ENCODE results near the gene DNAI2. TPM values are rescaled to one million over a fixed set of nuclear protein-coding genes. Genes with fewer than 3 reads are reported as not detected.

Gene DNAI2, protein sequence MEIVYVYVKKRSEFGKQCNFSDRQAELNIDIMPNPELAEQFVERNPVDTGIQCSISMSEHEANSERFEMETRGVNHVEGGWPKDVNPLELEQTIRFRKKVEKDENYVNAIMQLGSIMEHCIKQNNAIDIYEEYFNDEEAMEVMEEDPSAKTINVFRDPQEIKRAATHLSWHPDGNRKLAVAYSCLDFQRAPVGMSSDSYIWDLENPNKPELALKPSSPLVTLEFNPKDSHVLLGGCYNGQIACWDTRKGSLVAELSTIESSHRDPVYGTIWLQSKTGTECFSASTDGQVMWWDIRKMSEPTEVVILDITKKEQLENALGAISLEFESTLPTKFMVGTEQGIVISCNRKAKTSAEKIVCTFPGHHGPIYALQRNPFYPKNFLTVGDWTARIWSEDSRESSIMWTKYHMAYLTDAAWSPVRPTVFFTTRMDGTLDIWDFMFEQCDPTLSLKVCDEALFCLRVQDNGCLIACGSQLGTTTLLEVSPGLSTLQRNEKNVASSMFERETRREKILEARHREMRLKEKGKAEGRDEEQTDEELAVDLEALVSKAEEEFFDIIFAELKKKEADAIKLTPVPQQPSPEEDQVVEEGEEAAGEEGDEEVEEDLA
- total RNA-seq, result 0.21 TPM

- DNase-seq, result peak; percentile 68
These were observed at the start of gene DNAI2 for GRCh38 chr17:74274060-74274708. Gene DNAI2, plus strand, starts transcription at chr17:74274234. Its CDS starts 7,584 bp downstream, at chr17:74281818.

DNA sequence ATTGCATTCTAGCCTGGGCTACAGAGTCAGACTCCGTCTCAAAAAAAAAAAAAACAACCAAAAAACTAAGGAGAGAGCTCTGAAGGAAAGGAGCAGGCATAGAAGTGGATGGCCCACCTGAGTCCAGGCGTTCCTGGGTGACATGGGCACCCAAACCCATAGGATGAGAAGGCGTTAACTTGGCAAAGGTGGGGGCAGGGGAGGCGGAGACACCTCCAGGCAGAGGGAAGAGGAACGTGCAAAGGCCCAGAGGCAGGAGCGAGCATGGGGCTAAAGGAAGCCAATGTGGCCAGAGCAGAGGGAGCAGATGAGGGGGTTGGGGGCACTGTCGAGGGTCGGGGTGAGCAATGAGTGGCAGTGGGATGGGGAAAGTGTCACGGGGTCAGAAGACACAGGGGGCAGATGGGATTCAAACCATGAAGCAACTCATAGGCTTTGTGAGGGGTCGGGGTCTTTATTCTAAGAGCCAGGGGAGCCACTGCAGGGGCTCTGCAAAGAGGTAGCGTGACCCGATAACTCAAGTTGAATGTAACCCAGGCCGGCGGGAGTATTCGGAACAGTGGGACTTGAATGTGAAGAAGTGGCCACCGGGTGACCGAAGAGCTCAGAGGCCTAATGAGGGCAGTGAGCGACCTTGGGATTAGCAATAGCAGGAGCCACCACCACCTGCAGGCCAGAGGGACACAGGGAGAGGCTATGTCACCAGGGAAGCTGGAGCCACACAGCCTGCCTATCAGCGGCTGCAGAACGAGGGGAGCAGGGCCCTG is 48.9 kb upstream of the DNAI2 start:
- DNase-seq, result no peak

DNA sequence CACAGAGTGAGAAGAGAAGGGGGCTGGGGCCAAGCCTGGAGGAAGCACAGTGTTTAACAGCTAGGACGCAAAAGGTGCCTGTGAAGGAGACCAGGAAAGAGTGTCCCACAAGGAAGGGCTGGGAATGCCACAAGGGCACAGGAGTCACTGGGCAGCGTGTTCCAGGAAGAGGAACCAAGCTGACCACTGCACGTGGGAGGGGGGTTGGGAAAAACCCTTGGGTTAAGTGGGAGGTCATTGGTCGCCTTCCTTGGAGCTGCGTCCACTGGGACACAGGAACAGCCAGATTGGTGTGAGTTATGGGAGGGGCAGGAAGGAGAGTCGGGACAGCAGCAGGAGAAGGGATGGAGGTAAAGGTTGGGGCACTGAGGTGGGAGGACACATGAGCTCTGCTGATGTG is 47.8 kb upstream of the DNAI2 start:
- DNase-seq, result no peak

DNA sequence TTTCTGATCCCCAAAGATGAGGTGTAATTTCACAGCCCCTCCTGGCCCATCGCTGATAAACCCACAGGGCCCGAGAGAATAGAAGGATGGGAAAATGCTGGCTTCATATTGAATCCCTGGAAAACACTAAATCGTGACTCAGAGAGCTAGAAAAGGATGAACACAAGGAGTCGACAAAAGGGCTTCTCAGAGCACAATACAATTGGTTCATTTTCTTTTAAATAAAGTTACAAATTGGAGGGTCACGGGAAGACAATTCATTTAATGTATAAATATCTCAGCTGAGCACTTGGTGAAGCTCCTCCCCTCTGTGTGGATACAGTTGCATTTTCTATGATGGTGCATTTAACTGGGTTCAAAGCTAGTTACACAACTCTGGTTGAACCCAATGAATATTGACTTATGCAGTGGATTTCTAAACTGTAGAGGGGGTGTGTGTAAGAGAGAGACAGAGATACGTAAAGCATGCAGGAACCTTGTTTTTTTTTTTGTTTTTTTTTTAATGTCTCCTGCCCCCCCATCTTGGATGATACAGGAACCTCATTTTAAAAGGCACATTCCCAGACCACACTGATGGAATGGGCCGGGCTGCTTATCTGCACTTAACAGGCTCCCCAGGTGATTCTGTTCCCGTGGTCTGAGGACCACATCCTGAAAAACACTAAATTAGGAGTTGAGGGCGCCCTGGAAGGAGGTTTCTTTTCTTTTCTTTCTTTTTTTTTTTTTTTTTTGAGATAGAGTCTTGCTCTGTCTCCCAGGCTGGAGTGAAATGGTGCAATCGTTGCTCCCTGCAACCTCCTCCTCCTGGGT is 46.6 kb upstream of the DNAI2 start:
- DNase-seq, result no peak

DNA sequence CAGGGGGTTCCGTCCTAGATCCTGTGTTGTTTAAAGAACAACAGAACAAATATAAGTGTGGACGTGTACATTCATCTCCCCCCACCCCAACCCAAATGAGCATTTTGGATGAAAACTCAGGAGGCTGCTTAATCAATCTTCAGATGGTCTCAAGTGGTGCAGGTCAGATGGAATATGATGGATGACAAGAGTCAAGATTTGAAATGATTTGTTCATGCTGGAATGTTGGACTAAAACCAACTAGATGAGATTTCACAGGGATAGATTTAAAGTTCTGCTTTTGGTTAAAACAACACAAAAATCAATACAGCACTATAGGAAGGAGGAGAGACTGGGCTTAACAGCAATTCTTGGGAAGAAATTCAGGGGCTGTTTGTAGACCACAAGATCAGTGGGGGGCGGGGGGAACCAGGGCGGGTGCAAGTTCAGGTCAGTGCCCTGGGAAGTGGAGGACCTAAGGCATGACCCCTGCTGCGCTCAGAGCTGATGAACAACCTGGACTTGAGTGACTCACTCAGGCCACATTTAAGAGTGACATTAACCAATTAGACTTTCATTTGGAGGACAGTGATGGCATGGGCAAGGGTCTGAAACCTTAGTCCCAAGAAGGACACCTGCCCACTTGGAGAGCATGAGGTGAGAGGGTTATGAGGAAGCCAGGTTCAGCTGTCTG is 45.6 kb upstream of the DNAI2 start:
- no peak for DNase-seq

GRCh38 chr17:74230896-74231295 is 43.1 kb upstream of the DNAI2 start:
- no peak for DNase-seq

DNA sequence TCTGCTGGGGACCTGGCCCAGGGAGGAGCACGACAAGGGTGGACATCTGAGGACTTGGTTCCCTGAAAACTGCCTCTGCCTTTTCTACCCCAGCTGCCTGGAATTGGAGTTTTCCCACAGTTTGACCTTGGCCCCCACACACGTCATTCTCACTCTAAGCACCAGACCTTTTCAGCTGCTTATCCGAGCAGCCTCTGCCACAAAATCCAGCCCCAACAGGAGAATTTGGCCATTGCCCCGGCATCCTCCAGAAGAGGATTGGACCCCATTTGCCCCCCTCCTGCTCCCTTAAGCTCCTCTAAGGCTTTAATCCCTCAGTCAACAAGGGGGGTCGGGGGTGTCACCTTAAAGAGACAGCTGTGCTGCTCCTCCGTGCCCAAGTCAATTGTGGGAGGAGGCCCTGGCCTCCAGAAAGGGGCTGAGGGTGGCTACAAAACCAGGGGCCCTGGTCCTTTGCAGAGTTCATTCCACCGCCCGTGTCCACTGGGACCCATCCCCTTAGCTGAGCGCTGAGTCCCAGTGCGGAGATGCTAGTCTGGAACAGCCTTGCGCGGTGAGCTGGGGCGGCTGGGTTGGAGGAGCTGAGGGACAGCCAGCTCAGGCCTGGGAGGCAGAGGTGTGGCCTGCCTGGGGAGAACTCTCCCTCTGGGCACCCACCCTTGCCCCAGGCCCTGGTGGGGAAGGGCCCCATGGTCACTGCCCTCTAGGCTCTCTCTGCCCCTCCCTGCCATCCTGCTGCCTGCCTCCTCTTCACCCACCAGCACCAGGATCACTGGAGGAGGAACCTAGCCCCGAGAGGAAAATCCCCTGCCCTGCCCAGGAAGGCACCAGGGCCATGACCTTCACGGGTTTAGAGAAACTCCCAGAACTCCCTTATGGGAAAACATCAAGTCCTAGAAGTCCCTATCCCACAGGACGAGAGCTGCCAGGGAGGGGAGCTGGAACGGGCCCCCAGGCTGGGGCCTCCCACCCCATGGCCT is 41.8 kb upstream of the DNAI2 start:
- peak; percentile 54 for DNase-seq

GRCh38 chr17:74233937-74234336 is 40.1 kb upstream of the DNAI2 start:
- DNase-seq, result no peak

- no peak for DNase-seq
These were observed 39.5 kb upstream of the DNAI2 start for GRCh38 chr17:74234486-74234885.

DNA sequence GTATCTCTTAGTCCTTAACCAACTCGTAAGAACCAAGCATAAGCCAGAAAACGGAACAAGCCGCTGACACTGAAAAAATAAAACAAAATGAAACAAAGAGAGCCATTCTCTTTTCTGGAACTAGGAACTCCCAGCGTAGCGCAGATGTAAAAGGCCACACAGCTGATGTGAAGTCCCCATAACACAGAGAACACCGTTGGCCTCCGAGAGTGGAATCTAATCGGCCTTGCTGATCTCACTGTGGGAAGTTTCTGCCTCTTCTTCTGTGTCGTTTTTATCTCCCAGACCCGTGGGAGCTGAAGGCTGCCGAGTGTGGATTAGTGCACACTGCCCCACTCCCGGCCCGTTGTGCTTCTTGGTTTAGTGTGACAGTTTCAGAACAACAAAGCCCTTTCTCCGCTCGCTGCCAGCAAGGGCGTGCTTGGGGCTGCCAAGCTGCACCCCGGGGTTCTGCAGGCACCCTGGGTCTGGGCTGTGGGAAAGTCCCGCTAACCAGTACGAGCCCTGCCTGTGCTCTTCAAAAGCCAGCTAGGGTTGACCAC is 38.9 kb upstream of the DNAI2 start:
- peak; percentile 58 for DNase-seq

GRCh38 chr17:74235911-74236371 is 38.1 kb upstream of the DNAI2 start:
- peak; percentile 51 for DNase-seq

- no peak for DNase-seq
These were observed 36.7 kb upstream of the DNAI2 start for GRCh38 chr17:74237321-74237720.

- peak; percentile 64 for DNase-seq
These were observed 34.9 kb upstream of the DNAI2 start for GRCh38 chr17:74239172-74239571.

DNA sequence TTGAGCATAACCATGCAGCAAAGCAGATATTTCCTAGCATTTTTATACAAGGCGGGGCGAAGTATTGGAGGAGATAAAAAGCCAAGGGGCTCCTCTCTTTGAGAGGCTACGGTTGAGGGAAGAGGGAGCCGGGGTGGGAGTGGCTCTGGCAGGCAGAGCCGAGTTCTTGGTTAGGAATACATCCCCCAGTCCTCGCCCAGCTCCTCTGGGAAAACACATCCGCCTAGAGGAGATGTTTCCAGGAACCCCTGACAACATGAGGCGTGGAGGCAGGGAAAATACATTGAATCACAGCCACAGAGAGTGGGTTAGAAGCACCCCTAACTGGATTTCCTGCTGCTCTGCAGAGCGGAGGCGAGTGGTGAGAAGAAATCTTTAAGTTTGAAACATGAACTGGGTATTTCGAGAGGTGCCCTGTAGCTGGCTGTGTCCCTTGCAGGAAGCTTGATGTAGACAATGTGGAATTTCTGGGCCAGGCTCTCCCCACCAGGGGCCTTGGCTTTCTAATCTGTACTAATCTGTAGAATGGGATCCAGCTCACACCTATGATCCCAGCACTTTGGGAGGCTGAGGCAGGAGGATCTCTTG is 33.3 kb upstream of the DNAI2 start:
- peak; percentile 91 for DNase-seq

- DNase-seq, result no peak
These were observed 32.6 kb upstream of the DNAI2 start for GRCh38 chr17:74241431-74241830.

DNA sequence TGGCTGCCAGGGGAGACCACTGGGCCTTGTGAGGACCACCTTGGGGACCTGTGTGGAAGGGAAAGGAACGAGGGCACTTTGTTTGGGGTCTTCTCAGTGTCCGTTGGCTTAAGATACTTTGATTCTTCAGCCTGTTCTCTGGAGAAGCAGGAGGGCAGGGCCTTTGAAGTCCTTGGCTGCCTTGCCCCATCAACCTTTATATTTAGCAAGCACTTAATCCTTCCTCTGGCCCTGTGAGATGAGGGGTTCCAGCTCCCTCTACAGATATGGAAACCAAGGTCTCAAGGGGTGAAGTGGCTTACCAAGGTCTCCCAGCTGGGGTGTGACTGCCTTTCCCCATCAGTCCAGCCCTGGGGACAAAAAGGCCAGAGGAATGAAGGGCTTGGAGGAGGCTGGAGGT is 32.2 kb upstream of the DNAI2 start:
- no peak for DNase-seq

GRCh38 chr17:74243013-74243755 is 30.9 kb upstream of the DNAI2 start:
- no peak for DNase-seq

DNA sequence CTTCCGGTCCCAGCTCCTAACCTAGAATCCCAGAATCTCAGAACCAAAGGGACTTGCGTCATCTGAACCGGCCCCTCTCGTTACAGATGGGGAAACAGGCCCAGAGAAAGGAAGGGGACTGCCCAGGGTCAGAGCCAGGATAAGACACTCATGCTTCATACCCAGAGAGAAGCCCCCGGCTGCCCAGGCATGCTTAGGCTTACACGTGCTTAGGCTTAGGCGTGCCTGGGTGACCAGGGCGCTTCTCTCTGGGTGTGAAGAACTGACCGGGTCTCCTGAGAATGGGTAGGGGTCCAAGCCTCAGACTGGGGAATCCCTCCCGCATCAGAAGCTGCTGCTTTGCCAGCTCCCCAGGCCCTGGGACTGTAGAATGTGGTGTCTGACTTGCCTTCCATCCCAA is 29.9 kb upstream of the DNAI2 start:
- DNase-seq, result no peak
